Loucy (cell line): Measurements from ENCODE around the gene MARVELD1.

Source experiments
- H2AFZ ChIP-seq: fragments of 200-600 bp; sonication (generic); 2 replicates; pipeline ENCODE4 v1.6.0; 2016; ENCODE audit warnings: antibody characterized with exemption, mild to moderate bottlenecking, low read length, moderate library complexity
- H3F3A ChIP-seq: fragments of 200-600 bp; 2 replicates; pipeline ENCODE4 v1.6.0; 2016; ENCODE audit warnings: antibody characterized with exemption, low read depth, mild to moderate bottlenecking
- H3K27me3 ChIP-seq: fragments of 200-600 bp; sonication (generic); 2 replicates; pipeline ENCODE4 v1.6.1; 2014; ENCODE audit warnings: low read length, mild to moderate bottlenecking; ENCODE audit not compliant: insufficient read depth, poor library complexity, severe bottlenecking
- H3K36me3 ChIP-seq: fragments of 200-600 bp; sonication (generic); 2 replicates; pipeline ENCODE4 v1.6.1; 2016; ENCODE audit warnings: low read length; ENCODE audit not compliant: insufficient read depth
- H3K4me1 ChIP-seq: fragments of 200-600 bp; sonication (generic); 2 replicates; pipeline ENCODE4 v1.5.1; 2014; ENCODE audit warnings: low read length, mild to moderate bottlenecking; ENCODE audit not compliant: insufficient read depth, poor library complexity, severe bottlenecking
- H3K4me2 ChIP-seq: fragments of 200-600 bp; sonication (generic); 2 replicates; pipeline ENCODE4 v1.6.0; 2014; ENCODE audit warnings: antibody characterized with exemption, low read length, low read depth, mild to moderate bottlenecking; ENCODE audit not compliant: poor library complexity, severe bottlenecking
- H3K4me3 ChIP-seq: fragments of 200-600 bp; sonication (generic); 2 replicates; pipeline ENCODE4 v1.5.1; 2014; ENCODE audit warnings: low read length, mild to moderate bottlenecking, mixed read lengths; ENCODE audit not compliant: poor library complexity, severe bottlenecking
- H3K79me2 ChIP-seq: fragments of 200-600 bp; sonication (generic); 2 replicates; pipeline ENCODE4 v1.6.1; 2014; ENCODE audit warnings: low read length; ENCODE audit not compliant: insufficient read depth
- H3K9ac ChIP-seq: fragments of 200-600 bp; sonication (generic); 2 replicates; pipeline ENCODE4 v1.6.0; 2014; ENCODE audit warnings: mild to moderate bottlenecking, low read depth, low read length, moderate library complexity; ENCODE audit not compliant: poor library complexity, severe bottlenecking
- H3K9me2 ChIP-seq: fragments of 200-600 bp; sonication (generic); replicated peaks from 2 replicates; pipeline ENCODE4 v1.6.1; 2016; ENCODE audit warnings: low read depth, low read length, mixed read lengths
- H3K9me3 ChIP-seq: fragments of 200-600 bp; sonication (generic); 2 replicates; pipeline ENCODE4 v1.6.1; 2014; ENCODE audit warnings: mild to moderate bottlenecking, antibody characterized with exemption, low read length, low read depth; ENCODE audit not compliant: insufficient read depth
- H4K20me1 ChIP-seq: fragments of 200-600 bp; sonication (generic); 2 replicates; pipeline ENCODE4 v1.6.0; 2014; ENCODE audit warnings: antibody characterized with exemption, low read length, mild to moderate bottlenecking; ENCODE audit not compliant: insufficient read depth, poor library complexity, severe bottlenecking
- EZH2phosphoT487 ChIP-seq: fragments of 200-600 bp; IDR thresholded peaks from 2 replicates; pipeline ENCODE4 v1.6.1; 2018; ENCODE audit warnings: antibody characterized with exemption, mild to moderate bottlenecking, moderate library complexity, borderline replicate concordance
- TF ChIP-seq, protein P1 (sequence below): fragments of 200-600 bp; sonication (generic); conservative IDR thresholded peaks from 2 replicates; pipeline ENCODE4 v1.5.1; 2014; ENCODE audit warnings: mild to moderate bottlenecking, antibody characterized with exemption, low read length

MARVELD1 gene

DNA sequence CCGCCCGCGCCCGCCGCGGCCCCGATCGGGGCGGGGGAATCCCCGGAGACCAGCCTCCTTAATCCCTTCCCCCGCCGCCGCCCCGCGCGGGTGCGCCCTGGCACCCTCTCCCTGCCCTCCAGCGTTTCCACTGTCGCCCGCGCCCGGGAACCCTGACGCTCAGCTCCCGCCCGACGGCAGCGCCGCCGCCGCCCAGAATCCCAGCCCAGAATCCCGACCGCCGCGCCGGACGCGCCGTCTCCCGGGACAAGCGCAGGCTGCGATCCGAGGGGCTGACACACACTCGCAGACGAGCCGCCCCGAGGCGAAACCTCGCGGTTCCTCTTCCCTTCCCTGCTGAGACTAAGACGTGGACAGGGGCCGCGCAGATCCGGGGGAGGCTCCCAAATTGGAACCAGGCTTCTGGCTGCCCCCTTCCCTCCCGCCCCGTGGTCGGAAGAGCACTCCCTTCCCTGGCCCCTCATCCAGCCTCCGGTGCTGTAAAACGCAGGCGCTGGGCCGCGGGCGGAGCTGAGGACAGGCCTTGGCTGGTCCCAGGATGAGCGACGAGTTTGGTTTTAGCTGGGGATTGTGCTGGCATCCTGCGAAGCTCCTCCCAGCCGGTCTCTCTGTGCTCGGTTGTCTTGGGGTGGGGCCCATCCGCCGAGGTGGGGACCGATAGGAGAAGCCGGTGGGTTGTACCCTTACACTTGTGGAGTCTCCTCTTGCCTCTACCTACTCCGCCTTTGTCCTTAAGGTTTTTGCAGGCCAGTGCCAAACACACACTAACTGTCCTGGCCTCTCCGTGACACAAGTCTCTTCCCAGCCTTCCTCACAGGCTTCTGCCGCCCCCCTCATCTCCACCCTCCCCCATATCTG is 1.1 kb downstream of the MARVELD1 start:
- H3K4me2 ChIP-seq: peak overlapping the region; percentile 84
- TF ChIP-seq, protein P1, sequence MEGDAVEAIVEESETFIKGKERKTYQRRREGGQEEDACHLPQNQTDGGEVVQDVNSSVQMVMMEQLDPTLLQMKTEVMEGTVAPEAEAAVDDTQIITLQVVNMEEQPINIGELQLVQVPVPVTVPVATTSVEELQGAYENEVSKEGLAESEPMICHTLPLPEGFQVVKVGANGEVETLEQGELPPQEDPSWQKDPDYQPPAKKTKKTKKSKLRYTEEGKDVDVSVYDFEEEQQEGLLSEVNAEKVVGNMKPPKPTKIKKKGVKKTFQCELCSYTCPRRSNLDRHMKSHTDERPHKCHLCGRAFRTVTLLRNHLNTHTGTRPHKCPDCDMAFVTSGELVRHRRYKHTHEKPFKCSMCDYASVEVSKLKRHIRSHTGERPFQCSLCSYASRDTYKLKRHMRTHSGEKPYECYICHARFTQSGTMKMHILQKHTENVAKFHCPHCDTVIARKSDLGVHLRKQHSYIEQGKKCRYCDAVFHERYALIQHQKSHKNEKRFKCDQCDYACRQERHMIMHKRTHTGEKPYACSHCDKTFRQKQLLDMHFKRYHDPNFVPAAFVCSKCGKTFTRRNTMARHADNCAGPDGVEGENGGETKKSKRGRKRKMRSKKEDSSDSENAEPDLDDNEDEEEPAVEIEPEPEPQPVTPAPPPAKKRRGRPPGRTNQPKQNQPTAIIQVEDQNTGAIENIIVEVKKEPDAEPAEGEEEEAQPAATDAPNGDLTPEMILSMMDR: no peak
- no peak for TF ChIP-seq EZH2phosphoT487
- H4K20me1 ChIP-seq: peaks cover 7% of the 10 kb centered on the region
- H3K9me2 ChIP-seq: no peaks in the 10 kb centered on the region
- H3K9ac ChIP-seq: peak overlapping the region; percentile 87
- peak overlapping the region; percentile 85 for H3K4me3 ChIP-seq
- H3K79me2 ChIP-seq: peaks cover 19% of the 10 kb centered on the region; the same call in 1 of the 2 replicates
- no peaks in the 10 kb centered on the region for H3K9me3 ChIP-seq
- peak overlapping the region; percentile 85 for H2AFZ ChIP-seq
- peaks cover 58% of the 10 kb centered on the region for H3K4me1 ChIP-seq
- no peaks in the 10 kb centered on the region for H3F3A ChIP-seq
- H3K27me3 ChIP-seq: no peaks in the 10 kb centered on the region
- no peaks in the 10 kb centered on the region for H3K36me3 ChIP-seq

DNA sequence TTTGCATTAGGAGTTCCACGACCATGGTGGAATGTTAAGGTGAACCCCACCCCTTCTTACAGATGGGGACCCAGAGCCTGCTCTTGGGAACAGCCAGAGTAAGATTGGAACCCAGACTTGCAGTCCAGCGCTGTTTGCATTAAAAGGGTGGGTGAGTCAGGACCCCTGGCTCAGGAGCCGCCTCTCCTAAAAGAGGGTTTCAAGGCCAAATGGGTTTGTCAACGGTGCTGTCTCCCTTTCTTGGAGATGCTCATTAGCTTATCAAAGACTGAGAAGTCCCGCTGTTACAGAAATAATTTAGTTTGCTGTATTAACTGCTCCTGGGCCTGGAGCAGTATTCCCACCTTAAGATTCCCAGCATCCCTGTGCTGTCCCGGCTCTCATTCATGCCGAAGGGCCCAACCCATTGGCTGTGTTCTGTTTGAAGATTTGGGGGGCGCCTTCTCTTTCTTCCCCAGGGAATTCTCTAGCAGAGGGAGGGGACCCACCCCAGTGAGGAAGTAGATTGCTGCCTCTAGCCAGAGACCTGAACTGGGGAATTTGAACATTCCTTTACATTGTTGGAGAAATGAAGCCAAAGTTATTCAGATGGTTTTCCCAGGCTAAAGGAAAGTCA is 1.8 kb downstream of the MARVELD1 start:
- no peak overlapping the region for H2AFZ ChIP-seq
- H3K9ac ChIP-seq: peak overlapping the region; percentile 87
- TF ChIP-seq, protein P1: no peak
- TF ChIP-seq EZH2phosphoT487: no peak

DNA sequence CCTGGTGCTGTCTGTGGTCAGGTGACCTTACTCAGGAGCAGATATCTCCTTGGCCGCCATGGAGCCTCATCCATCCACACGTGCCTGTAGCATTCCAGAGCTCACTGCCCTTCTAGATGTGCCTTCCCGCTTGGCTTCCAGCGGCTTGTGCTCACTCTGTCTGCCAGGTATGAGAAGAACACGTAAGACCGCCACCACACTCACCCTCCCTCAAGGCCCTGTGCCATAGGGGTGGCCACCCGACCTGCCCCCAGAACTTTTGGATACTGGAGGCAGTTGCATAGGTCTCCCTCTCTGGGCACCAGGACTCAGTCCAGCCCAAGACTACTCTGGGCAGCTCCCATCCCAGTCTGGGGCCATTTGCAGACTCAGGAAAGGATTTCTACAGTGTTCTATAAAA is 4.1 kb downstream of the MARVELD1 start:
- H3K9me2 ChIP-seq: no peaks in the 10 kb centered on the region
- H2AFZ ChIP-seq: no peak overlapping the region
- H3K27me3 ChIP-seq: no peaks in the 10 kb centered on the region
- peaks cover 7% of the 10 kb centered on the region for H4K20me1 ChIP-seq
- H3F3A ChIP-seq: no peaks in the 10 kb centered on the region
- H3K36me3 ChIP-seq: no peaks in the 10 kb centered on the region
- TF ChIP-seq, protein P1: no peak
- no peak for TF ChIP-seq EZH2phosphoT487
- H3K9ac ChIP-seq: no peak overlapping the region
- H3K4me1 ChIP-seq: peaks cover 69% of the 10 kb centered on the region
- H3K4me3 ChIP-seq: no peak overlapping the region
- H3K9me3 ChIP-seq: no peaks in the 10 kb centered on the region
- H3K4me2 ChIP-seq: peak overlapping the region; percentile 16
- peaks cover 19% of the 10 kb centered on the region; the same call in 1 of the 2 replicates for H3K79me2 ChIP-seq

More for the DNA sequence above, 1.8 kb downstream of the MARVELD1 start:
- Histone ChIP-seq H3K4me1 (peaks cover 60% of the 10 kb centered on the region), H3K4me3 (peak overlapping the region; percentile 85), H3K9me2 (no peaks in the 10 kb centered on the region), H3K79me2 (peaks cover 19% of the 10 kb centered on the region; the same call in 1 of the 2 replicates), H4K20me1 (peaks cover 7% of the 10 kb centered on the region), H3F3A (no peaks in the 10 kb centered on the region), H3K36me3 (no peaks in the 10 kb centered on the region), H3K4me2 (peak overlapping the region; percentile 84), H3K9me3 (no peaks in the 10 kb centered on the region), H3K27me3 (no peaks in the 10 kb centered on the region)
